Stimulated activated CD8-positive, alpha-beta memory T cell treated with anti-CD3 and anti-CD28 coated beads, Interleukin-15, amount 100 ng/mL, for 24 hours (primary cell): ENCODE measurements around the gene TUBA8.
"Not testable (repeated sequence)": the region's sequence is repeated elsewhere in the genome, so short reads cannot be mapped to it uniquely, and the experiment has no call there.

Source experiments
- DNase-seq: peaks from one replicate; pipeline ENCODE4 v3.0.0-alpha.2; 2020; ENCODE audit warnings: low read depth

Gene TUBA8

GRCh38 chr22:18110194-18110953 lies at the start of gene TUBA8:
Gene TUBA8 (plus strand): TSS chr22:18110809. CDS start chr22:18110866, 57 bp downstream.
- DNase-seq, result no peak

DNA sequence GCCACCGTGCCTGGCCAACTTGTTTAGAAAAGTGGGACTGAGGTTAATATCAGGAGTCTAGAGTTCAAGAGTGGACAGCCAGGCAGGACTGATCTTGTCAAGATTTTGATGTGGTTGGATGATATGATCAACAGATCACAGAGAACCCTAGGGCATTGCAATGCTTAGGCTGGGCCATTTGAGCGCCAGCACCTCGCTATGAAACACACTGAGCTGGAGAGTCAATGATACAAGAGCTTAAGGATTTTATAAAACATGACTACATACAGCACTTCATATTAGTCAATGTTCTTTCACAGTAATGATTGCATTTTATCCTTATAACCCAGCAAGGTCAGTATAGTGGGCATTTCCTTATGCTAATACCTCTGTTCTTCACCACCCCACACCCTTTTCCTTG lies 48.2 kb upstream of the TUBA8 start:
- DNase-seq, result no peak

GRCh38 chr22:18063306-18063705 lies 47.3 kb upstream of the TUBA8 start:
- DNase-seq, result no peak

GRCh38 chr22:18063715-18064114 lies 46.9 kb upstream of the TUBA8 start:
- DNase-seq, result not testable (repeated sequence)

GRCh38 chr22:18064636-18065035 lies 46.0 kb upstream of the TUBA8 start:
- DNase-seq, result no peak

- no peak for DNase-seq
Measured at GRCh38 chr22:18065256-18065655, 45.4 kb upstream of the TUBA8 start.

DNA sequence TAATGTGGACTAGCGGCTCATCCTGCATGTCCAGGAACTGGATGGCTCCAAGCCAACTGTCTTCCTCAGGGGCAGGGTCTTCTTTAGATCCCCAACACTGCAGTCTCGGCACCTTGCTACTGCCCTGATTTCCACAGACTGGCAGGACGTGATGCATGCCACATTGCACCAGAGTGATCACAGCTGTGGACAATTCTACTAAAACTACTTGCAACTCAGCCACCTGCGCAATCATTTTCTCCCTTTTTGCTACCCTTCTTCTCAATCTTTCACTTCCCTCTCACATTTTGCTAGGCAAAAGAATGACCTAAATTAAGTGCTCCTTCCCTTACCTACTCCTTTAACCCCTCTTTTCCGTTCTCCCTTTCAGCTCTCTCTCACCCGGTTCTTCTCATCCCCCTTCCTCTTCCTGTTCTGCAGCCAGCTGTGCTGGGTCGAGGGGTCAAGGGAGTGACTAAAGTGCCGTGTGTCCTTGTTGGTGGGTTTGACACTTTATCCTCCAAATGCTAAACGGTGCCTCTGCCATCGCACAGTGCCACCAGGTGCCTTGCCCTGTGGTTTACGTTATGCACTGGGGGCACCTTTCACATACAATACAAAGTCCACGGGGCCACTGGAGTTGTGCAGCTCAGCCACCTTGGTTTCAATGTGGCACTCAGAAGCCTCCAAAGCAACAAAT lies 44.3 kb upstream of the TUBA8 start:
- no peak for DNase-seq

GRCh38 chr22:18067121-18067520 lies 43.5 kb upstream of the TUBA8 start:
- DNase-seq, result no peak

- no peak for DNase-seq
Measured at GRCh38 chr22:18067548-18068341, 42.9 kb upstream of the TUBA8 start.

DNA sequence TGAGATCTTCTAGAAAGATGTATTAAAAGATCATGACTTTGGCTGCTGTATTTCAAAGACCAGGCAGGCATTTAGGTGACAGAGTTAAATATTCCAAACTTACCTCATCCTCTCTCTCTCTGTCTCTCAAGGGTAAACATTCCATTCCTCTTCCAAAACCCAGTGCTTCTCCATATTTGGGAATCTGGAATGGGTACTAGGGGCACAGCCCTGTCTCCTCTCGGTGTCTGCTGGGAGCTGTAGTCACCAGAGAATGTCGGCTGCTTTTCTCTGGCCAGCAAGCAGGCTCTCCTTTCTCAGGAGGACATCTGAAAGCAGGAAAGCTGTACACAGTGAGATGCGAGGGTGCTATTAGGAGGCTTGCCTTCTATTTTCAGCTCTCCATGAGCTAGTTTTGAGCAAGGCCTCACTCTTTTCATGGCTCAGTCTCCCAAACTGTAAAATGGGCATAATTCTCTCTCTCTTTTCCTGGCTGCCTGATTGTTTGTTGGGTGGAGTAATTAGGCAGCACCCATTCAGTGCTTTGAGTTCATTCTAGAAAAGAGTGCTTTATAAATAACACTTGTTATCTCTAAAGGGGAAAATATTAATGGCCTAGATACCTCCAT lies 42.1 kb upstream of the TUBA8 start:
- DNase-seq, result no peak

DNA sequence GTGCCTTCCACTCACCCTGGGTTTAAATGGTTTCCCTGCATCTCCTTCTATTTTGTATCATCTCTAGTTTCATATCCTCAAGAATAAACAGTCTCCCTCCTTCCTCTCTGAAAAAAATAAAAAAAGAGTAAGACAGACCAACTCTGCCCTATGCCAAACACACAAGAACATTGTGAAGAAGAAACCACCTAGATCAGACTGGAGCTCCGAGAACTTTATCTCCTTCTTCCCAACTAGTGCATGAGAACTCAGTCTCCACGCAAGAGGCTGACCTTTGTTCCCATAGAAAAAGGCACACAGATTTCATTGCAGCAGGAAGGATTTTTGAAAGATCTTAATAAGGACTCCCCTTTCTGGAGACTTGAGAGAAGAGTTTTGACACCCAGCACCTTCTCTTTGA lies 41.6 kb upstream of the TUBA8 start:
- DNase-seq, result no peak

DNA sequence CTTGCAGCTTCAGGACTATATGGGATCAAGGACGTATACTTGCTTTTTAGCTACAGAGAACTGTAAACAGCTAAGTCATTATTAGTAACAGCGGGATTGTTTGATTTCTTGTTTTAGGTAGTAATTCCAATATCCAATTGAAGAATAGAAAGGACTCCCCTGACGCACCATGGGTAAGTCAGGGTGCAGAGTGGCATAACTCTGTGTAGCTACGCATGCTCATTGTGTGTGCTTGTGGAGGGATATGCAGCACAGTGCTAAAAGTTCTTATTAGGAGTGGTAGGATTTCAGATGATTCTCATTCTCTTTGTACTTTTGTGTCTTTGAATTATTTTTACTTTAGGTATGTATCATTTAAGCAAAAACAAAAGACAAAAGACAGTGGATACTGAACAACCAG lies 40.6 kb upstream of the TUBA8 start:
- DNase-seq, result no peak

GRCh38 chr22:18070556-18071306 lies 39.9 kb upstream of the TUBA8 start:
- no peak for DNase-seq

DNA sequence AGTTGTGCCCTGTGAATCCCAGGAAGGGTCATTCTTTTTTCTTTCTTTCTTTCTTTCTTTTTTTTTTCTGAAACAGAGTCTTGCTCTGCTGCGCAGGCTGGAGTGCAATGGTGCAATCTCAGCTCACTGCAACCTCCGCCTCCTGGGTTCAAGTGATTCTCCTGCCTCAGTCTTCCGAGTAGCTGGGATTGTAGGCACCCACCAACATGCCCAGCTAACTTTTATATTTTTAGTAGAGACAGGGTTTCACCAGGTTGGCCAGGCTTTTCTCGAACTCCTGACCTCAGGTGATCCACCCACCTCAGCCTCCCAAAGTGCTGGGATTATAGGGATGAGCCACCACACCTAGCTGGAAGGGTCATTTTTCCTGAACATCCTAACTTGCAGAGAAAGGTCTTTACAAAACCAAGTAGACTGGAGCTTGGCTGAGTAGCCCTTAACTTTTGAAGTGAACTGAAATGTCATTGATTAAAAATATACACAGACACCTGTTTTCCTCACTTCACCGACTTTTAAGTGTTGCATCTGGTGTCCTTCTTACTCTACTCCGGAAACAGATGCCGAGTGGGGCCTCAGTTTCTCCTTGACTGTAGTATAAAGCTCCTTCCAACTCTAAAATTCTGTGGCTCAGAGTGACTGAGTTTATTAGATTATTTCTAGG lies 39.2 kb upstream of the TUBA8 start:
- not testable (repeated sequence) for DNase-seq

DNA sequence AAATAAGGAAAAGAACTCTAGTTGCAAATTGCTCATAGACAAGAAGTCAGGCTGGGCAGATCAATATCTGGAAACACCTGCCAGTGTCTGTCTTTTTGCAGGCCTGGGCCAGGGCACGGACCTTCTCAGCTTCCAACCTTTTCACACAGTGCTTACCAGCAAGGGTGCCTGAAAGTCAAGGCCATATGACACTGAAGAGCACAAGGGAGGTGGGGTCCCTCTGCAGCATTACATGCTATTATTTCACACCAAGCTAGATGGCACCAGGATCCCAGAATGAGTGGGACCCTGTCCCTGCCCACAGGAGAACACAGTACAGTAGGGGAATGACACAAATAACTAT lies 38.7 kb upstream of the TUBA8 start:
- no peak for DNase-seq

DNA sequence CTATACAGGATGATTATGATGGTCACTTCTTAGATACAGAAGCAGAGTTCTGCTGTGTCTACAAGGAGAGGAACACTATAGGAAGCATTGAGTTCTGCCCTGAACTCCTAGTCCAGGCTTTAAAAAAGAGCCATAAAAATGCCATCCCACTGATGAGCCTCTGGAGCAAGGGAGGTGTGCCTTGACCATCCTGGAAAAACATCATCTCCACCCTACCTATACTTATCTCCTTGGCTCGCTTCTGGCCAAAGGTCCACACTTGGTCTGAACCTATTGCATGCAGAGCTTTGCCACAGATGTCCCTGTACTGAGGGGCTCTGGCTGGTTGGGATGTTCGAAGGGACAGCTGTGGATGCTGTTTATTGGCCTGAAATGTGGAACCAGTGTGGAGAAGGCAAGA lies 37.1 kb upstream of the TUBA8 start:
- no peak for DNase-seq

GRCh38 chr22:18073927-18074326 lies 36.7 kb upstream of the TUBA8 start:
- DNase-seq, result not testable (repeated sequence)

- no peak for DNase-seq
Measured at GRCh38 chr22:18075101-18075719, 35.4 kb upstream of the TUBA8 start.

- DNase-seq, result no peak
Measured at GRCh38 chr22:18075720-18076497, 34.7 kb upstream of the TUBA8 start.

GRCh38 chr22:18077087-18077638 lies 33.4 kb upstream of the TUBA8 start:
- no peak for DNase-seq
